ENCODE measurements around the gene MYOM1.
A peak's percentile ranks its signal among the peaks of the same experiment; 100 is the strongest.
"Not testable (repeated sequence)": the region's sequence is repeated elsewhere in the genome, so short reads cannot be mapped to it uniquely, and the experiment has no call there.

Gene MYOM1

GRCh38 chr18:3248658-3249359 is 29.0 kb upstream of the MYOM1 start:
- peak; percentile 74 for DNase-seq

GRCh38 chr18:3248062-3248657 is 28.4 kb upstream of the MYOM1 start:
- peak; percentile 17 for DNase-seq

GRCh38 chr18:3247240-3248061 is 27.7 kb upstream of the MYOM1 start, which contains the start of gene MYL12A:
Gene MYL12A (plus strand): TSS chr18:3247801. CDS start chr18:3253248, 5,447 bp downstream.
- peak; percentile 97 for DNase-seq

GRCh38 chr18:3246635-3247239 is 27.0 kb upstream of the MYOM1 start:
- peak; percentile 88 for DNase-seq

- DNase-seq = peak; percentile 93
Measured at GRCh38 chr18:3245853-3246634, 26.3 kb upstream of the MYOM1 start.

GRCh38 chr18:3245185-3245564 is 25.4 kb upstream of the MYOM1 start:
- DNase-seq = no peak

- DNase-seq = no peak
Measured at GRCh38 chr18:3238742-3239141, 19.0 kb upstream of the MYOM1 start.

GRCh38 chr18:3236470-3236869 is 16.7 kb upstream of the MYOM1 start:
- DNase-seq = no peak

GRCh38 chr18:3235846-3236245 is 16.1 kb upstream of the MYOM1 start:
- no peak for DNase-seq

- no peak for DNase-seq
Measured at GRCh38 chr18:3234457-3234856, 14.7 kb upstream of the MYOM1 start.

GRCh38 chr18:3233433-3234168 is 13.8 kb upstream of the MYOM1 start:
- no peak for DNase-seq

- DNase-seq = no peak
Measured at GRCh38 chr18:3233004-3233403, 13.2 kb upstream of the MYOM1 start.

GRCh38 chr18:3230401-3231334 is 10.9 kb upstream of the MYOM1 start:
- DNase-seq = peak; percentile 19

GRCh38 chr18:3226048-3226447 is 6.3 kb upstream of the MYOM1 start:
- DNase-seq = no peak

GRCh38 chr18:3225588-3225987 is 5.8 kb upstream of the MYOM1 start:
- DNase-seq = no peak

GRCh38 chr18:3224223-3224622 is 4.5 kb upstream of the MYOM1 start:
- DNase-seq = no peak

GRCh38 chr18:3223356-3223755 is 3.6 kb upstream of the MYOM1 start:
- DNase-seq = no peak

GRCh38 chr18:3221496-3221895 is 1.7 kb upstream of the MYOM1 start:
- no peak for DNase-seq

GRCh38 chr18:3220868-3221267 is 1.1 kb upstream of the MYOM1 start:
- not testable (repeated sequence) for DNase-seq

- DNase-seq = no peak
Measured at GRCh38 chr18:3219241-3219630, 532 bp downstream of the MYOM1 start.

GRCh38 chr18:3218819-3219218 is 949 bp downstream of the MYOM1 start:
- DNase-seq = no peak
